ENCODE data around the gene MALL. TPM values are rescaled to one million over a fixed set of nuclear protein-coding genes. Genes with fewer than 3 reads are reported as not detected.
"Not testable (repeated sequence)": the region's sequence is repeated elsewhere in the genome, so short reads cannot be mapped to it uniquely, and the experiment has no call there.

MALL gene
- total RNA-seq, 2 donors from 2014 or later: 18.5 to 40.1 TPM

GRCh38 chr2:110103061-110103961 lies 12.3 kb downstream of the MALL start:
- Histone ChIP-seq H3K27me3 (replicated peaks; ENCODE audit: insufficient read depth) (no peaks in the 10 kb centered on the region), H3K27ac (peak overlapping the region in 1 of 2 donors; percentile 77), H3K4me1 (replicated peaks) (peaks cover 16% of the 10 kb centered on the region), H3K4me3 (no peak overlapping the region), H3K36me3 (no peaks in the 10 kb centered on the region), H3K9me3 (no peaks in the 10 kb centered on the region)
- intact Hi-C loops (cut with DNase I): no loop called here
- no peak for DNase-seq (ENCODE audit: low spot score)
- WGBS: 87% methylated on average over 19 of the region's 20 CpGs
- TF ChIP-seq POLR2AphosphoS5 (IDR thresholded peaks at IDR 0.05): no peak
- TF ChIP-seq, protein P1, sequence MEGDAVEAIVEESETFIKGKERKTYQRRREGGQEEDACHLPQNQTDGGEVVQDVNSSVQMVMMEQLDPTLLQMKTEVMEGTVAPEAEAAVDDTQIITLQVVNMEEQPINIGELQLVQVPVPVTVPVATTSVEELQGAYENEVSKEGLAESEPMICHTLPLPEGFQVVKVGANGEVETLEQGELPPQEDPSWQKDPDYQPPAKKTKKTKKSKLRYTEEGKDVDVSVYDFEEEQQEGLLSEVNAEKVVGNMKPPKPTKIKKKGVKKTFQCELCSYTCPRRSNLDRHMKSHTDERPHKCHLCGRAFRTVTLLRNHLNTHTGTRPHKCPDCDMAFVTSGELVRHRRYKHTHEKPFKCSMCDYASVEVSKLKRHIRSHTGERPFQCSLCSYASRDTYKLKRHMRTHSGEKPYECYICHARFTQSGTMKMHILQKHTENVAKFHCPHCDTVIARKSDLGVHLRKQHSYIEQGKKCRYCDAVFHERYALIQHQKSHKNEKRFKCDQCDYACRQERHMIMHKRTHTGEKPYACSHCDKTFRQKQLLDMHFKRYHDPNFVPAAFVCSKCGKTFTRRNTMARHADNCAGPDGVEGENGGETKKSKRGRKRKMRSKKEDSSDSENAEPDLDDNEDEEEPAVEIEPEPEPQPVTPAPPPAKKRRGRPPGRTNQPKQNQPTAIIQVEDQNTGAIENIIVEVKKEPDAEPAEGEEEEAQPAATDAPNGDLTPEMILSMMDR (IDR thresholded peaks at IDR 0.05): no peak

DNA sequence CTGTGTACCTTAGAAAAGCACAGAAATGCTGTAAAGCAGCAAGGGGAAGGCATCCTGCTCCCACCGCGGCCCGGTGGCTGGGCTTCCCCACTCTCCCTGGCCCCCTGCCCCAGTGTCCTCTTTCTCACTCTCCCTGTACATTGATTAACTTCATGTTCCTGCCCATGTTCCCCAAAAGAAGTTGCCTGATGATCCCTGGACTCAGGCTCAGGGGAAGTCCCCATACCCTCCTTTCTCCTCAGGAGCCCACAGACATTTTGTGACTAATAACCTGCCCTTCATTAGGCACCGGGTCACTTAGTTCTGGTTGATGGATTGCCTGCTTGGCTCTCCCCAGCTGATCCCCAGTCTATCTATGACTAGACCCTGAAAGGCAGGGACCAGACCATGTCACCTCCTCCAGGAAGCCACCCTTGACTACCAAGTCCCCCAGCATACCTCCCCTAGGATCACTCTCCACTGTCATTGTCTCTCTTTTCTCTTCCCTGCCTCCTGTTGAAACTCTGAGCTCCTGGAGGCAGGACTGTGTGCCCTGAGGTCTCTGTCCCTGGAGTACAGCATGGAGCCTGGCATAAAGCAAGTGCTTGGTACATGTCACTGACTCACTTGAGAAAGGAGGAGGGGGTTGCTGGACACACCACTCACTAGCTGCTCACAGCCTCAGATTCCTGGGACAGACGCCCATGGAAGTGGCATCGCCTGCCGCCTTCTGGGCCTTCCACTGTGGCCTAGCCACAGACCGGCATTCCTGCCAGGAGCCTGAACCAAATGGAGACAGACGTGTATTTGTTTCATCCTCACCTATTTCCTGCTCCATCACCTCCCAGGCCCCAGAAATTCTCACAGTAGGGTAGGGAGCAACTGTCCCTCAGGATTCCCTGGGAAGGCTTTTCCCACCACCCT lies 13.5 kb downstream of the MALL start:
- 54% methylated on average over 9 of the region's 9 CpGs for WGBS
- Histone ChIP-seq H3K27ac (peak overlapping the region; percentile 61 to 77), H3K36me3 (no peaks in the 10 kb centered on the region), H3K4me3 (no peak overlapping the region), H3K4me1 (replicated peaks) (peaks cover 16% of the 10 kb centered on the region), H3K9me3 (no peaks in the 10 kb centered on the region), H3K27me3 (replicated peaks; ENCODE audit: insufficient read depth) (no peaks in the 10 kb centered on the region)
- no peak for DNase-seq (ENCODE audit: low spot score)
- intact Hi-C loops (cut with DNase I): no loop called here
- TF ChIP-seq POLR2A (IDR thresholded peaks at IDR 0.05): no peak
- no peak for TF ChIP-seq POLR2AphosphoS5 (IDR thresholded peaks at IDR 0.05)
- TF ChIP-seq, protein P1 (IDR thresholded peaks at IDR 0.05): no peak

- peaks cover 16% of the 10 kb centered on the region for H3K4me1 ChIP-seq (replicated peaks)
These were observed 14.3 kb downstream of the MALL start for GRCh38 chr2:110101280-110101844.

DNA sequence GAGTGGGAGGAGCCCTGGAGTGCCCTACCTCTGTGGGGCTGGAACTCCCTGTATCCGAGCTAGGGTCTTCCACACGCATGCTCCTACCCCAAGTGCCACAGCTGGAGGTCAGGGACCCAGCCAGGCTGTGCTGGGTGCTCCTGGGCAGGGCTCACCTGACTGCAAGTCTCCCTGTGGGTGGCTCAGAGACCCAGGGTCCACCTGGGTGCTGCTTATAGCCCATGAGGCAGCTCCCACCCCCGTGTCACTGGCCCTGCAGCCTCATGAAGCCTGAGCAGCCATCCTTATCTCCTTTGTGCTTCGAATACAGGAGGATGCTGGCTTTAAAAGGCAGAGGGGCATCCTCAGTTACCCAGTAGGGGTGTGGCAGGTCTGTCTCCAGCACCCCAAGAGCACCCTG lies 14.7 kb downstream of the MALL start:
- H3K27me3 ChIP-seq (replicated peaks; ENCODE audit: insufficient read depth); DNase-seq (ENCODE audit: low spot score); H3K36me3 ChIP-seq; H3K9me3 ChIP-seq; H3K4me3 ChIP-seq; intact Hi-C loops (cut with DNase I): not testable (repeated sequence)
- Histone ChIP-seq H3K27ac (peak overlapping the region; percentile 61 to 77), H3K4me1 (replicated peaks) (peaks cover 16% of the 10 kb centered on the region)
- 59% methylated on average over 3 of the region's 4 CpGs for WGBS

More at GRCh38 chr2:110101280-110101844, 14.3 kb downstream of the MALL start:
- Histone ChIP-seq H3K27ac (peak overlapping the region; percentile 61 to 77), H3K27me3 (replicated peaks; ENCODE audit: insufficient read depth) (no peaks in the 10 kb centered on the region), H3K9me3 (no peaks in the 10 kb centered on the region), H3K4me3 (no peak overlapping the region), H3K36me3 (no peaks in the 10 kb centered on the region)
- intact Hi-C loops (cut with DNase I): no loop called here
- TF ChIP-seq, protein P1 (IDR thresholded peaks at IDR 0.05): no peak
- peak; percentile 90 for TF ChIP-seq POLR2AphosphoS5 (IDR thresholded peaks at IDR 0.05)
- 1% methylated on average over 11 of the region's 11 CpGs for WGBS
- peak; percentile 96 for DNase-seq (ENCODE audit: low spot score)

GRCh38 chr2:110100480-110100879 lies 15.1 kb downstream of the MALL start:
- H3K27ac ChIP-seq: peak overlapping the region; percentile 61 to 77
- no peaks in the 10 kb centered on the region for H3K36me3 ChIP-seq
- 75% methylated on average over 8 of the region's 8 CpGs for WGBS
- no peak overlapping the region for H3K4me3 ChIP-seq
- H3K9me3 ChIP-seq: no peaks in the 10 kb centered on the region
- H3K4me1 ChIP-seq (replicated peaks): peaks cover 16% of the 10 kb centered on the region
- H3K27me3 ChIP-seq (replicated peaks; ENCODE audit: insufficient read depth): no peaks in the 10 kb centered on the region
- DNase-seq (ENCODE audit: low spot score): no peak
- intact Hi-C loops (cut with DNase I): no loop called here
- TF ChIP-seq POLR2A (IDR thresholded peaks at IDR 0.05) (no peak), POLR2AphosphoS5 (IDR thresholded peaks at IDR 0.05) (no peak)
- TF ChIP-seq, protein P1 (IDR thresholded peaks at IDR 0.05): no peak

Measured in prostate gland (tissue), 2 donors.